ENCODE data around the gene TDRKH.
A peak's percentile ranks its signal among the peaks of the same experiment; 100 is the strongest.

TDRKH gene

GRCh38 chr1:151798571-151798970 lies 8.3 kb upstream of the TDRKH start:
- Histone ChIP-seq H4K20me1 (ENCODE audit: insufficient read depth) (no peaks in the 10 kb centered on the region), H3K4me1 (ENCODE audit: low read depth, poor library complexity, severe bottlenecking) (no peaks in the 10 kb centered on the region), H3K36me3 (ENCODE audit: insufficient read depth) (no peaks in the 10 kb centered on the region), H3K27me3 (ENCODE audit: insufficient read depth, low read depth) (peaks cover 6% of the 10 kb centered on the region; the same call in 1 of the 2 replicates), H3K4me2 (no peak overlapping the region), H3K9ac (no peak overlapping the region), H3K79me2 (ENCODE audit: insufficient read depth, low read depth) (no peaks in the 10 kb centered on the region), H3K4me3 (IDR thresholded peaks at IDR 0.05; ENCODE audit: insufficient read depth, low read depth, low read length) (no peak overlapping the region), H3K27ac (no peak overlapping the region), H2AFZ (ENCODE audit: low read depth) (no peak overlapping the region)
- TF ChIP-seq, protein P1, sequence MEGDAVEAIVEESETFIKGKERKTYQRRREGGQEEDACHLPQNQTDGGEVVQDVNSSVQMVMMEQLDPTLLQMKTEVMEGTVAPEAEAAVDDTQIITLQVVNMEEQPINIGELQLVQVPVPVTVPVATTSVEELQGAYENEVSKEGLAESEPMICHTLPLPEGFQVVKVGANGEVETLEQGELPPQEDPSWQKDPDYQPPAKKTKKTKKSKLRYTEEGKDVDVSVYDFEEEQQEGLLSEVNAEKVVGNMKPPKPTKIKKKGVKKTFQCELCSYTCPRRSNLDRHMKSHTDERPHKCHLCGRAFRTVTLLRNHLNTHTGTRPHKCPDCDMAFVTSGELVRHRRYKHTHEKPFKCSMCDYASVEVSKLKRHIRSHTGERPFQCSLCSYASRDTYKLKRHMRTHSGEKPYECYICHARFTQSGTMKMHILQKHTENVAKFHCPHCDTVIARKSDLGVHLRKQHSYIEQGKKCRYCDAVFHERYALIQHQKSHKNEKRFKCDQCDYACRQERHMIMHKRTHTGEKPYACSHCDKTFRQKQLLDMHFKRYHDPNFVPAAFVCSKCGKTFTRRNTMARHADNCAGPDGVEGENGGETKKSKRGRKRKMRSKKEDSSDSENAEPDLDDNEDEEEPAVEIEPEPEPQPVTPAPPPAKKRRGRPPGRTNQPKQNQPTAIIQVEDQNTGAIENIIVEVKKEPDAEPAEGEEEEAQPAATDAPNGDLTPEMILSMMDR (conservative IDR thresholded peaks at IDR 0.05; ENCODE audit: low read depth, low read length) = no peak

DNA sequence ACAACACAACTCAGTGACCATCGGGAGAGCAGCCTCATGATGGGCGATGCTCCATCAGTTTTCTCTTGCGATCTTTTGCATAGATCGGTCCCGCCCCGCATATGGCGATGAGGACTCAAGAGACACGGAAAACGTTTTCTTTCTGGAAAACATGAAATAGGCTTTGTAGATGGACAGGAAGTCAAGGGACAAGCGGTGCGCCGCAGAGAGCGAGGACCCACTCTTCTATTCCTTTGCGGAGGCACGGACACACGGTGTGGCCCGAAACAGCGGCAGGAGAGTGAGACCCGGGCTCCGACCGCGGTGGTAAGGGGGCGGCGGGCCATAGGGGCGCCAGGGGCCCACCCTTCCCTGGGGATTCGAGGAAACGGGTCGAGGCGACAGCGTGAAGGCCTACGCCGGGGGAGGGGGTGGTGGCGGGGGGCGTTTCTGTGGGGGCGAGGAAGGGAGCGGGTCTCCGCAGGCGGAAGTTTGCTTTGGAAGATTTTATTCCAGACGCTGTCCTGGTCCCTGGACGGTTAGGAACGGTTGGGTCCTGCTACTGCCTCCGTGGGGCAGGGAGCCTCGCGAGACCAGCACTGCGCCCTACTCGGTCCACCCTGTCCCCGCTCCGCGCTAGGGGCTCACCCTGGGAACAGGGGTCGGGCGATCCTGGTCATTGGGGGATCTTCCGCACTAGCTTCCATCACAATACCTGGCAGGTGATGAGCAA lies 796 bp upstream of the TDRKH start:
- H4K20me1 ChIP-seq (ENCODE audit: insufficient read depth) = no peaks in the 10 kb centered on the region
- peak overlapping the region; percentile 45; the same call in 1 of the 2 replicates for H3K9ac ChIP-seq
- TF ChIP-seq, protein P1 (conservative IDR thresholded peaks at IDR 0.05; ENCODE audit: low read depth, low read length) = no peak; the same call in 1 of the 2 replicates
- peaks cover 18% of the 10 kb centered on the region for H3K4me1 ChIP-seq (ENCODE audit: low read depth, poor library complexity, severe bottlenecking)
- peak overlapping the region; percentile 93 for H3K4me2 ChIP-seq
- peak overlapping the region; percentile 99 for H3K4me3 ChIP-seq (IDR thresholded peaks at IDR 0.05; ENCODE audit: insufficient read depth, low read depth, low read length)
- no peaks in the 10 kb centered on the region for H3K36me3 ChIP-seq (ENCODE audit: insufficient read depth)
- peak overlapping the region; percentile 28 for H3K27ac ChIP-seq
- H3K27me3 ChIP-seq (ENCODE audit: insufficient read depth, low read depth) = no peaks in the 10 kb centered on the region
- 0 out of 2 replicates have a peak, but pooled peaks cover 7% of the 10 kb centered on the region for H3K79me2 ChIP-seq (ENCODE audit: insufficient read depth, low read depth)
- peak overlapping the region; percentile 93 for H2AFZ ChIP-seq (ENCODE audit: low read depth)

- Histone ChIP-seq H4K20me1 (ENCODE audit: insufficient read depth) (no peaks in the 10 kb centered on the region), H3K4me3 (IDR thresholded peaks at IDR 0.05; ENCODE audit: insufficient read depth, low read depth, low read length) (no peak overlapping the region), H3K4me1 (ENCODE audit: low read depth, poor library complexity, severe bottlenecking) (peaks cover 18% of the 10 kb centered on the region), H3K4me2 (no peak overlapping the region), H2AFZ (ENCODE audit: low read depth) (no peak overlapping the region), H3K27ac (no peak overlapping the region), H3K9ac (no peak overlapping the region), H3K36me3 (ENCODE audit: insufficient read depth) (no peaks in the 10 kb centered on the region), H3K79me2 (ENCODE audit: insufficient read depth, low read depth) (0 out of 2 replicates have a peak, but pooled peaks cover 7% of the 10 kb centered on the region), H3K27me3 (ENCODE audit: insufficient read depth, low read depth) (no peaks in the 10 kb centered on the region)
- TF ChIP-seq, protein P1 (conservative IDR thresholded peaks at IDR 0.05; ENCODE audit: low read depth, low read length) = no peak
Observed at GRCh38 chr1:151787689-151788088, 2.6 kb downstream of the TDRKH start.

DNA sequence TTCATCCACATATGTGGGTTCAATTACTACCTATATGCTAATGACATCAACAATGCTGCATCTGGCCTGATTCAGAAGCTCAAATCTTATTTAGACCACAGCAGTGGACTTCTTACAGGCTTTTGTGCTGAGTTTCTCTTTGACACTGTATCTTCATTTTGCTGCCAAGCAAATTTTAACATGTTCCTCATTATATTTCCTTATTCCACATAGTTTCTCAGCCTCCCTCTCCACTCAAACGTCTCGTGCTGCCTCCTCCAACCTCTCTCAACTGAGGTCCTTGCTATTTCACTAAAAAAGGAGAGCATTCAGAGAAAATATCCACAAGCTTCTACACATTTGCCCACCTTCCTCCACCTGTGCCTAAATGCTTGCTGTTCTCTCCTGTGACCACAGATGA lies 6.5 kb downstream of the TDRKH start:
- Histone ChIP-seq H4K20me1 (ENCODE audit: insufficient read depth) (no peaks in the 10 kb centered on the region), H3K27ac (no peak overlapping the region), H3K36me3 (ENCODE audit: insufficient read depth) (no peaks in the 10 kb centered on the region), H3K4me3 (IDR thresholded peaks at IDR 0.05; ENCODE audit: insufficient read depth, low read depth, low read length) (no peak overlapping the region), H3K4me2 (no peak overlapping the region), H3K9ac (no peak overlapping the region), H3K4me1 (ENCODE audit: low read depth, poor library complexity, severe bottlenecking) (peaks cover 10% of the 10 kb centered on the region), H3K79me2 (ENCODE audit: insufficient read depth, low read depth) (no peaks in the 10 kb centered on the region), H3K27me3 (ENCODE audit: insufficient read depth, low read depth) (no peaks in the 10 kb centered on the region), H2AFZ (ENCODE audit: low read depth) (no peak overlapping the region)
- TF ChIP-seq, protein P1 (conservative IDR thresholded peaks at IDR 0.05; ENCODE audit: low read depth, low read length) = no peak

All from KMS-11 (cell line).